ENCODE results near the gene PHACTR3. TPM values are rescaled to one million over a fixed set of nuclear protein-coding genes. Genes with fewer than 3 reads are reported as not detected.

The PHACTR3 gene
- polyA plus RNA-seq, 1 donor (not counting 4 experiments of a cell fraction or from before 2014, with no cell fraction given) = 2.6 TPM

DNA sequence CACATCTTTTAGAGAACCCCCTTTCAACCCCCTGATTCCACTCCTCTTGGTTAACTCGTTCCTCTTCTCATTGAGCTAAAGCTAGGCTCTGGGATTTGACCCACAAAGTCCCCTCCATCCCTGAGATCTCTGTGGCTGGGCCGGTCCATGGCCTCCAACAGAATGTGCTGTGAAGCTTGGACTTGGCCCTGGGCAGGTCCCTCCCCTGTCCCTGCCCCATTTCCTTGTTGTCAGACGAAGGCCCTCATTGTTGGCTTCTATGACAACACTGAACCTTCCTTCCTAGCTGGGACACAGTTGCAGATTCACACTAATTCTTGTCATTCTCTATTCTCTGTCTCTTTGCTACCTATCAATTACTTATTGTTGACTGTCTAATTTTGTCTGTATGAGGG lies 173.0 kb downstream of the PHACTR3 start:
- FAIRE-seq (no peak), DNase-seq (ENCODE audit: low read depth, low spot score) (no peak)
- Histone ChIP-seq H3K27ac (ENCODE audit: control insufficient read depth, insufficient read depth, low read length) (no peak overlapping the region), H3K79me2 (ENCODE audit: control insufficient read depth, insufficient read depth, low read length) (no peaks in the 10 kb centered on the region), H3K36me3 (ENCODE audit: control insufficient read depth in 2 of 2, extremely low read depth in 1 of 2, insufficient read depth in 2 of 2, low read length in 2 of 2) (no peaks in the 10 kb centered on the region), H2AFZ (ENCODE audit: control insufficient read depth, low read length) (no peak overlapping the region), H3K4me3 (ENCODE audit: control insufficient read depth in 2 of 3, extremely low read depth in 1 of 3, insufficient read depth in 2 of 3, low read depth in 1 of 3, low read length in 3 of 3) (no peak overlapping the region), H3K9me1 (ENCODE audit: control insufficient read depth, extremely low read depth, insufficient read depth, low read length) (no peaks in the 10 kb centered on the region), H3K4me2 (ENCODE audit: control insufficient read depth, extremely low read depth, insufficient read depth, low read depth, low read length) (no peak overlapping the region), H3K9ac (ENCODE audit: control insufficient read depth, extremely low read depth, insufficient read depth, low read length) (no peak overlapping the region), H3K9me3 (ENCODE audit: control insufficient read depth, low read depth, low read length) (no peaks in the 10 kb centered on the region), H3K27me3 (ENCODE audit: control insufficient read depth, extremely low read depth, insufficient read depth, low read length) (peaks cover 5% of the 10 kb centered on the region), H4K20me1 (ENCODE audit: control insufficient read depth, extremely low read depth, insufficient read depth, low read length) (no peaks in the 10 kb centered on the region), H3K4me1 (ENCODE audit: control insufficient read depth, extremely low read depth, insufficient read depth, low read length) (no peaks in the 10 kb centered on the region)
- TF ChIP-seq, protein P1, sequence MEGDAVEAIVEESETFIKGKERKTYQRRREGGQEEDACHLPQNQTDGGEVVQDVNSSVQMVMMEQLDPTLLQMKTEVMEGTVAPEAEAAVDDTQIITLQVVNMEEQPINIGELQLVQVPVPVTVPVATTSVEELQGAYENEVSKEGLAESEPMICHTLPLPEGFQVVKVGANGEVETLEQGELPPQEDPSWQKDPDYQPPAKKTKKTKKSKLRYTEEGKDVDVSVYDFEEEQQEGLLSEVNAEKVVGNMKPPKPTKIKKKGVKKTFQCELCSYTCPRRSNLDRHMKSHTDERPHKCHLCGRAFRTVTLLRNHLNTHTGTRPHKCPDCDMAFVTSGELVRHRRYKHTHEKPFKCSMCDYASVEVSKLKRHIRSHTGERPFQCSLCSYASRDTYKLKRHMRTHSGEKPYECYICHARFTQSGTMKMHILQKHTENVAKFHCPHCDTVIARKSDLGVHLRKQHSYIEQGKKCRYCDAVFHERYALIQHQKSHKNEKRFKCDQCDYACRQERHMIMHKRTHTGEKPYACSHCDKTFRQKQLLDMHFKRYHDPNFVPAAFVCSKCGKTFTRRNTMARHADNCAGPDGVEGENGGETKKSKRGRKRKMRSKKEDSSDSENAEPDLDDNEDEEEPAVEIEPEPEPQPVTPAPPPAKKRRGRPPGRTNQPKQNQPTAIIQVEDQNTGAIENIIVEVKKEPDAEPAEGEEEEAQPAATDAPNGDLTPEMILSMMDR (optimal IDR thresholded peaks at IDR 0.05 in 1 of 3, IDR thresholded peaks at IDR 0.05 in 1 of 3, conservative IDR thresholded peaks at IDR 0.05 in 1 of 3; ENCODE audit: extremely low read depth in 1 of 3, insufficient read depth in 2 of 3, low read length in 3 of 3) = no peak
- no peak for TF ChIP-seq EZH2 (IDR thresholded peaks at IDR 0.05; ENCODE audit: low read length)
- dilution Hi-C loops (cut with MboI; ENCODE audit: extremely low pct_ligation_motif_present, low sequenced_read_pairs) = no loop called here

DNA sequence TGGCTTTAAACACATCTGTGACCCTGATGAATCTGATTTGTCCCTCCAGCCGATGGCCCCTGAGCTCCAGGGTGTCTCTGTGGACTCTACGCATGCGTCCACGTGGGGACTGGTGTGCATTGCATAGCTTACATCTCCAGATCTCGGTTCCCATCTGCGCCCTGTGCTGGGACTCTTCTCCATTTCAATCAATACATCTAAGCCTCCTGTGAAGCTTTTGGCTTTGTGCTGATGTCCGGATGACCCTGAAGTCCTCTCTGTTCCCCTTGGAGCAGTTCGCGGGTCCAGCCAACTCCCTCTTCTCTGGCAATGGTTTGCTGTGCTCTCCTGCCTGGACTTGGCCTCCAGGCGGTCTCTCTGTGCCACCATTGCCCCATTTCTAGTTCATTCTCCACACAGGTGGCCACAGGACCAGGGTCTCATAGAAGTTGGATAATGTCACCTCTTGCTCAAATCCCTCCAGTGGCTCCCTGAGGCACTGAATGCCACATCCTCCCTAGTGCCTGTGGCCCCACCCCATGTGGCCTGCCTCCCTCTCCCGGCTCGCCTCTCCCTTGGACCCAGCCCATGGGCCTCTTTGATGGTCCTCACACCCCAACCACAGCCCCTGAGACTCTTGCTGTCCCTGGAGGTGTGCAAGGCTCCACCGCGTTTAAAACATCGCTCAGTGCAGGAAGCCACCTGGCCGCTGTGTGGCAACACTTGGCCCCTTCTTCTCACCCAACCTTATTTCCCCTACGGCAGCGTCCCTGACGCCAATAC lies 173.7 kb downstream of the PHACTR3 start:
- Histone ChIP-seq H3K4me3 (ENCODE audit: control insufficient read depth in 2 of 3, extremely low read depth in 1 of 3, insufficient read depth in 2 of 3, low read depth in 1 of 3, low read length in 3 of 3) (no peak overlapping the region), H3K4me2 (ENCODE audit: control insufficient read depth, extremely low read depth, insufficient read depth, low read depth, low read length) (no peak overlapping the region), H3K4me1 (ENCODE audit: control insufficient read depth, extremely low read depth, insufficient read depth, low read length) (no peaks in the 10 kb centered on the region), H3K9ac (ENCODE audit: control insufficient read depth, extremely low read depth, insufficient read depth, low read length) (no peak overlapping the region), H3K36me3 (ENCODE audit: control insufficient read depth in 2 of 2, extremely low read depth in 1 of 2, insufficient read depth in 2 of 2, low read length in 2 of 2) (no peaks in the 10 kb centered on the region), H3K9me3 (ENCODE audit: control insufficient read depth, low read depth, low read length) (no peaks in the 10 kb centered on the region), H3K27ac (ENCODE audit: control insufficient read depth, insufficient read depth, low read length) (no peak overlapping the region), H2AFZ (ENCODE audit: control insufficient read depth, low read length) (no peak overlapping the region), H3K9me1 (ENCODE audit: control insufficient read depth, extremely low read depth, insufficient read depth, low read length) (no peaks in the 10 kb centered on the region), H3K27me3 (ENCODE audit: control insufficient read depth, extremely low read depth, insufficient read depth, low read length) (no peaks in the 10 kb centered on the region), H4K20me1 (ENCODE audit: control insufficient read depth, extremely low read depth, insufficient read depth, low read length) (no peaks in the 10 kb centered on the region), H3K79me2 (ENCODE audit: control insufficient read depth, insufficient read depth, low read length) (no peaks in the 10 kb centered on the region)
- DNase-seq (ENCODE audit: low read depth, low spot score) = no peak
- FAIRE-seq = no peak
- no peak for TF ChIP-seq EZH2 (IDR thresholded peaks at IDR 0.05; ENCODE audit: low read length)
- dilution Hi-C loops (cut with MboI; ENCODE audit: extremely low pct_ligation_motif_present, low sequenced_read_pairs) = no loop called here
